ENCODE data around the gene ADGRG4.

DNA sequence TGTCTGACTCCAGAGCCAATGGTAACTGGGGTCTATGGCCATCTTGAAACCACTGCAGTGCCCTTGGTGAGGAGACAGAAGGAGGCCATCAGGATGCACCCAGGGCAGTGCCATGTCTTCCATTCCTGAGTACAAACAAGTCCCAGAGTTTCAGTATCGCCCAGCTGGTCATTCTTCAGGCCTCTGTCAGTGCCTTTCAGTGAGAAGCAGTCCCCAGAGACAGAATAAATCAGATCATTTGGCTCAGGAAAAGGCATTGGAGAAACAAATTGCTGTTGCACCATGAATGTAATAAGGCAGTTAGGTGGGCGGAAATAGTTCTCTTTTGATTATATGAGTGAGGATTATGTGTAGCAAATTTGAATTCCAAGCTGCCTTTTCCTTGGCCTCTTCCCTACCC lies 21.3 kb downstream of the ADGRG4 start:
- TF ChIP-seq, protein P1, sequence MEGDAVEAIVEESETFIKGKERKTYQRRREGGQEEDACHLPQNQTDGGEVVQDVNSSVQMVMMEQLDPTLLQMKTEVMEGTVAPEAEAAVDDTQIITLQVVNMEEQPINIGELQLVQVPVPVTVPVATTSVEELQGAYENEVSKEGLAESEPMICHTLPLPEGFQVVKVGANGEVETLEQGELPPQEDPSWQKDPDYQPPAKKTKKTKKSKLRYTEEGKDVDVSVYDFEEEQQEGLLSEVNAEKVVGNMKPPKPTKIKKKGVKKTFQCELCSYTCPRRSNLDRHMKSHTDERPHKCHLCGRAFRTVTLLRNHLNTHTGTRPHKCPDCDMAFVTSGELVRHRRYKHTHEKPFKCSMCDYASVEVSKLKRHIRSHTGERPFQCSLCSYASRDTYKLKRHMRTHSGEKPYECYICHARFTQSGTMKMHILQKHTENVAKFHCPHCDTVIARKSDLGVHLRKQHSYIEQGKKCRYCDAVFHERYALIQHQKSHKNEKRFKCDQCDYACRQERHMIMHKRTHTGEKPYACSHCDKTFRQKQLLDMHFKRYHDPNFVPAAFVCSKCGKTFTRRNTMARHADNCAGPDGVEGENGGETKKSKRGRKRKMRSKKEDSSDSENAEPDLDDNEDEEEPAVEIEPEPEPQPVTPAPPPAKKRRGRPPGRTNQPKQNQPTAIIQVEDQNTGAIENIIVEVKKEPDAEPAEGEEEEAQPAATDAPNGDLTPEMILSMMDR (IDR thresholded peaks at IDR 0.05): no peak
- no peak for TF ChIP-seq EP300 (IDR thresholded peaks at IDR 0.05)
- no peak for TF ChIP-seq POLR2A (IDR thresholded peaks at IDR 0.05)
- TF ChIP-seq POLR2AphosphoS5 (IDR thresholded peaks at IDR 0.05): no peak

All from suprapubic skin (tissue), 4 donors.